Skin of body (tissue), 2 donors: ENCODE data around the gene RPL26. TPM values are rescaled to one million over a fixed set of nuclear protein-coding genes. Genes with fewer than 3 reads are reported as not detected.

Source experiments
- DNase-seq: peaks from one replicate; lab custom pipeline; 2025; lab: John Stamatoyannopoulos, UW
- total RNA-seq: library from RNA; depleted of rRNA; stranded (reverse); fragments of >200 nt; gene quantifications from one replicate; pipeline ENCODE4 v1.2.3, GENCODE V29; 2014

Gene RPL26
- total RNA-seq: 2,559 TPM

GRCh38 chr17:8383143-8383822, at the start of gene RPL26:
TSS of gene RPL26 (minus strand) at chr17:8383193. CDS start at chr17:8382310, 883 bp downstream.
- DNase-seq: peak; percentile 98

GRCh38 chr17:8430966-8431365, 48.0 kb upstream of the RPL26 start:
- DNase-seq: no peak

GRCh38 chr17:8426802-8427201, 43.8 kb upstream of the RPL26 start:
- DNase-seq: no peak

- no peak for DNase-seq
Measured at GRCh38 chr17:8426094-8426720, 43.2 kb upstream of the RPL26 start.

- DNase-seq: no peak
Measured at GRCh38 chr17:8421571-8421970, 38.6 kb upstream of the RPL26 start.

- DNase-seq: no peak
Measured at GRCh38 chr17:8420041-8420934, 37.3 kb upstream of the RPL26 start.

- DNase-seq: no peak
Measured at GRCh38 chr17:8419305-8419704, 36.3 kb upstream of the RPL26 start.

GRCh38 chr17:8418471-8418870, 35.5 kb upstream of the RPL26 start:
- no peak for DNase-seq

- no peak for DNase-seq
Measured at GRCh38 chr17:8417806-8418205, 34.8 kb upstream of the RPL26 start.

GRCh38 chr17:8413938-8414337, 30.9 kb upstream of the RPL26 start:
- no peak for DNase-seq

- DNase-seq: no peak
Measured at GRCh38 chr17:8413328-8413727, 30.3 kb upstream of the RPL26 start.

GRCh38 chr17:8412089-8412488, 29.1 kb upstream of the RPL26 start:
- DNase-seq: no peak

- no peak for DNase-seq
Measured at GRCh38 chr17:8410883-8411238, 27.9 kb upstream of the RPL26 start.

GRCh38 chr17:8409966-8410882, 27.2 kb upstream of the RPL26 start:
- DNase-seq: peak; percentile 72

- no peak for DNase-seq
Measured at GRCh38 chr17:8408371-8408770, 25.4 kb upstream of the RPL26 start.

- DNase-seq: no peak
Measured at GRCh38 chr17:8406174-8406573, 23.2 kb upstream of the RPL26 start.

GRCh38 chr17:8405499-8406016, 22.6 kb upstream of the RPL26 start:
- DNase-seq: no peak

- no peak for DNase-seq
Measured at GRCh38 chr17:8402921-8403536, 20.0 kb upstream of the RPL26 start.

- no peak for DNase-seq
Measured at GRCh38 chr17:8401107-8401506, 18.1 kb upstream of the RPL26 start.

GRCh38 chr17:8398980-8399379, 16.0 kb upstream of the RPL26 start:
- DNase-seq: no peak

- DNase-seq: no peak
Measured at GRCh38 chr17:8397636-8398035, 14.6 kb upstream of the RPL26 start, which contains the start of gene RNF222. TSS of gene RNF222 (minus strand) at chr17:8397827. CDS start at chr17:8393461, 4,366 bp downstream.
